GM06990 (cell line): ENCODE measurements around the gene CEP170B.

Experiments
- DNase-seq: peaks from one replicate; pipeline ENCODE4 v3.0.0-alpha.2; 2011; ENCODE audit not compliant: insufficient read length; ENCODE audit errors: extremely low read depth
- H3K27me3 ChIP-seq: replicated peaks from 2 replicates; pipeline ENCODE4 v1.6.0; 2011; ENCODE audit warnings: low read length; ENCODE audit not compliant: control insufficient read depth, insufficient read depth
- H3K36me3 ChIP-seq: 2 replicates; pipeline ENCODE4 v1.5.1; 2011; ENCODE audit warnings: low read length; ENCODE audit not compliant: control insufficient read depth, insufficient read depth
- H3K4me3 ChIP-seq: replicated peaks from 2 replicates; pipeline ENCODE4 v1.5.1; 2011; ENCODE audit warnings: low read depth, mild to moderate bottlenecking, control low read depth, low read length
- CTCF ChIP-seq: IDR thresholded peaks from 2 replicates; pipeline ENCODE4 v1.5.1; 2011; ENCODE audit warnings: low read length, control low read depth, mild to moderate bottlenecking, inconsistent platforms; ENCODE audit not compliant: insufficient read depth, poor library complexity, severe bottlenecking

CEP170B gene

DNA sequence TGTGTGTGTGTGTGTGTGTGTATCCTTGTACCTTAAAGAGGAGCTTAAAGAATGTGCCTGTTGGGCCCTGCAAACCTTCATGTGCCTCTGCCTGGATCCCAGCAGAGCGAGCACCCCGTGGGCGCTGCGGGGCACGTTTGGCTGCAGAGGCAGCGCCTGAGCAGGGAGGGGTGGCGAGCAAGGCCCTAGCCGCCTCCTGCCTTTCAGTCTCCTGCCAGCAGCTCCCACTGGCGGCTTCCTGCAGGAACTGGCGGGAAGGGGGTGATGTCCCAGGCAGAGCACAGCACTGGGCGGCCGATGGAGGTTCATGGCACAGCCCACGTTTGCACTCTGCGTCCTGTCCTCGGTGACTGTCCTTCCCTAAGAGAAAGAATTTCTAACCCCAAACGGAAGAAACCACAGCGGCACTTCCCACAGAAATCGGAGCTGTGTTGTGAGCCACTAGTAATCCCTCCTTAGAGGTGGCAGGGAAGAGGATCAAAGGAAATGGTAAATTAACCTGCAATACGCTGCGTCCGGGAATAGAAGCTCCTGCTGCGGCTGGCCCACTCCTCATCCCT is 44.3 kb upstream of the CEP170B start:
- no peaks in the 10 kb centered on the region for H3K27me3 ChIP-seq
- no peak overlapping the region for H3K4me3 ChIP-seq
- H3K36me3 ChIP-seq, result no peaks in the 10 kb centered on the region; the same call in 1 of the 2 replicates
- no peak for DNase-seq
- TF ChIP-seq CTCF, result no peak

DNA sequence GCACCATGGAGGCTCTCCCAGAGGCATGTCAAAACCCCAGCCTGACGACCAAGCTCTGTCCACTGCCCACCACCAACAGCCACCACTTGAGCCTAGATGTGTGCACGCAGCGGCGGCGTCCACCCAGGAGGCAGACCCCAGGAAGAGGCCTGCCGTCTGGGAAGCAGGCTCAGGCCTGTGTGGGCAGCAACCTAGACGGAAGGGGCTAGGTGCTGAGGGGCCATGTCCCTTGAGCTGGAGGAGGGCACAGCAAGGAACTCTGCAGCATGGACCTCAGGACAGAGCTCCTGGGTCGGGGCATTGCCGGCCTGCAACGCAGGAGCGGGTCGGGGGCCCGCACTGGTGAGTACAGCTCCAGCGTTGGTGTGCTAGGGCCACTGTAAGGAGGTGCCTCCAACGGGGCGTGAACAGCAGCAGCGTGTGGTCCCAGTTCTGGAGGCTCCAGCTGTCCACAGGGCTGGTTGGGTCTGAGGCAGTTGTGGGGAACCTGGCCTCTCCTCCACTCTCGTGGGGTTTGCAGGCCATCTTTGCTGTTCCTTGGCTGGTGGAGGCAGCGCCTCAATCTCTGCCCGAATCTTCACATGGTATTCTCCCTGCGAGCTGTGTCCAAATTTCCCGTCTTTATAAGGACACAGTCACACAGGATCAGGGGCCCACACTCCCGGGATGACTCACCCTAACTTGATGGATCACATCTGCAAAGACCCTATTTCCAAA is 43.7 kb upstream of the CEP170B start:
- Histone ChIP-seq H3K4me3 (no peak overlapping the region), H3K36me3 (no peaks in the 10 kb centered on the region; the same call in 1 of the 2 replicates), H3K27me3 (no peaks in the 10 kb centered on the region)
- no peak for DNase-seq
- TF ChIP-seq CTCF, result no peak

DNA sequence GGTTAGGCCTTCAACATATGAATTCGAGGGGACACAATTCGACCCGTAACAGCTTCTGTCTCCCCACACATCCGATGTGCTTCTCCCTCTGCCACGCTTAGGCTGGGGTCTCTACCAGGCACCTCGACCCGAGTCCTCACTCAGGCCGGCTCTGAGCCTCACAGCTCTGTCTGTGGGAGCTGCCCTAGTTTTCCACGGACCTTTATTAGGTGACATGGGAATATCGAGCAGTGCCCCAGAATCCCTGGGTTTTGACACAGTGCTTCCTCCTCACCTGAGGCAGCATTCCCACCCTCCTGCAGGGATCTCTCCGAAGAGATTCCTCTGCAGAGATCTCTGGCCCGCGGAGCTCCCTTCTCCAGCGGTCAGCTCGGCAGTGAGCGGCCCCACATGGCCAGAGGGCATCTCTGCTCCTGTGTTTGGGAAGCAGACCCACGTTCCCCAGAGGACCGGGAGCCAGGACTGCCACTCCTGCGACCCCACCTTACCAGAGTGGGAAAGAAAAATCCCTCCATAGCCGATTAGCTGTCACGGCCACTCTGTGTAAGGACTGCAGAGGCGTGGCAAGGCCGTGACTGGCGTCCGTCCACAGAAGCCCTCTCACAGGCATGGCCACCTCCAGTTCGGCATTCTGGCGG is 43.0 kb upstream of the CEP170B start:
- no peak for DNase-seq
- H3K27me3 ChIP-seq, result no peaks in the 10 kb centered on the region
- no peak for TF ChIP-seq CTCF
- H3K4me3 ChIP-seq, result no peak overlapping the region
- no peaks in the 10 kb centered on the region; the same call in 1 of the 2 replicates for H3K36me3 ChIP-seq

- Histone ChIP-seq H3K4me3 (no peak overlapping the region), H3K27me3 (no peaks in the 10 kb centered on the region; the same call in 1 of the 2 replicates), H3K36me3 (no peaks in the 10 kb centered on the region; the same call in 1 of the 2 replicates)
- no peak for TF ChIP-seq CTCF
- DNase-seq, result no peak
Measured at GRCh38 chr14:104822821-104823615, 42.0 kb upstream of the CEP170B start.

DNA sequence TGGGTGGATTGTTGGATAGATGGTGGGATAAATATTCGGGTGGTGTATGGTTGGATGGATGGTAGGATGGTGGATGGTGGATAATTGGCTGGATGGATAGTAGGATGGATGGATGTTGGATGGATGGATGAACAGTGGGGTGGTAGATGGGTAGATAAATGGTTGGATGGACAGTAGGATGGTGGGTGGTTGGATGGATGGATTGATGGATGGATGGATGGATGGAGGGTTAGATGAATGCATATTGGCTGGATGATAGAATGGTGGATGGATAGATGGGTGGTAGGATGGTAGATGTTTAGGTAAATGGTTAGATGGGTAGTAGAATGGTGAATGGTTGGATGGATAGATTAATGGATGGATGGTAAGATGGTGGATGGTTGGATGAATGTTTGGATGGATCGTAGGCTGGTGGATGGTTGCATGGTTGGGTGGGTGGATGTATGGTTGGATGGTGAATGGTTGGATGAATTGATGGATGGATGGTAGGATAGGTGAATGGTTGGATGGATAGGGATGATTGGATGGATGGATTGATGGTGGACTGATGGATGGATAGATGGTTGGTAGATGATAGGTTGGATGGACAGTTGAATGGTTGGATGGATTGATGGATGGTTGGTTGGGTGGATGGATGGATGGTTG is 40.6 kb upstream of the CEP170B start:
- no peak for TF ChIP-seq CTCF

More for the DNA sequence above, 40.6 kb upstream of the CEP170B start:
- H3K4me3 ChIP-seq, result no peak overlapping the region
- H3K27me3 ChIP-seq, result no peaks in the 10 kb centered on the region; the same call in 1 of the 2 replicates
- no peaks in the 10 kb centered on the region; the same call in 1 of the 2 replicates for H3K36me3 ChIP-seq
- no peak for DNase-seq
